H1 (cell line): ENCODE data around the gene IL19. TPM values are rescaled to one million over a fixed set of nuclear protein-coding genes. Genes with fewer than 3 reads are reported as not detected.

Experiments
- CTCF ChIA-PET: fragments of 300-600 bp; sonication (Branson Sonifier 250); formaldehyde crosslinking; loops from one replicate; lab custom pipeline; 2021; ENCODE audit not compliant: partially characterized antibody; lab: Charles Lee
- POLR2A ChIA-PET: fragments of 300-600 bp; sonication (Branson Sonifier 250); formaldehyde crosslinking; loops from one replicate; lab custom pipeline; 2021; ENCODE audit warnings: inconsistent platforms; ENCODE audit not compliant: partially characterized antibody; lab: Charles Lee
- DNase-seq, 2 experiments: peaks; one replicate each; pipeline versions ENCODE4 v3.0.0 to v3.0.0-alpha.2; 2010 to 2022; ENCODE audit warnings: low spot score in 2 of 2, low read depth in 1 of 2, mixed read lengths in 1 of 2
- FAIRE-seq: peaks from 2 replicates; lab custom pipeline; 2011; peaks lifted over from hg19 to GRCh38; lab: Jason Lieb, UNC
- H2AFZ ChIP-seq: 2 replicates; pipeline ENCODE4 v1.8.1; 2012; ENCODE audit warnings: low read length, inconsistent platforms
- H2AK5ac ChIP-seq: 2 replicates; pipeline ENCODE4 v1.6.1; 2013; ENCODE audit warnings: low read depth, low read length
- H2BK120ac ChIP-seq: replicated peaks from 2 replicates; pipeline ENCODE3; 2013; ENCODE audit warnings: low read depth, low read length, inconsistent platforms
- H2BK12ac ChIP-seq: 2 replicates; pipeline ENCODE4 v1.6.1; 2013; ENCODE audit warnings: low read depth, low read length
- H2BK15ac ChIP-seq: 2 replicates; pipeline ENCODE4 v1.6.1; 2013; ENCODE audit warnings: low read length
- H2BK20ac ChIP-seq: 2 replicates; pipeline ENCODE4 v1.6.1; 2013; ENCODE audit warnings: low read length
- H2BK5ac ChIP-seq: 2 replicates; pipeline ENCODE4 v1.6.1; 2013; ENCODE audit warnings: low read depth, low read length
- H3K14ac ChIP-seq: 2 replicates; pipeline ENCODE4 v1.6.1; 2013; ENCODE audit warnings: inconsistent platforms; ENCODE audit not compliant: insufficient read length
- H3K18ac ChIP-seq: 2 replicates; pipeline ENCODE4 v1.6.1; 2013; ENCODE audit warnings: low read length; ENCODE audit errors: extremely low read depth
- H3K23ac ChIP-seq: 2 replicates; pipeline ENCODE4 v1.6.1; 2013; ENCODE audit warnings: inconsistent platforms; ENCODE audit not compliant: insufficient read length
- H3K23me2 ChIP-seq: 2 replicates; pipeline ENCODE4 v1.6.1; 2013; ENCODE audit warnings: low read depth, low read length
- H3K27ac ChIP-seq: 2 replicates; pipeline ENCODE4 v1.6.1; 2011; ENCODE audit warnings: low read depth, low read length, inconsistent platforms
- H3K27me3 ChIP-seq, 4 experiments: replicated peaks in 1 of 4; 1 replicate in 1 of 4; 2 replicates in 3 of 4; pipeline versions ENCODE4 v1.6.1 to v1.8.1; 2011 to 2013; ENCODE audit warnings: low read length in 3 of 4, mild to moderate bottlenecking in 3 of 4, inconsistent platforms in 2 of 4, mixed read lengths in 2 of 4, moderate library complexity in 1 of 4; ENCODE audit not compliant: control insufficient read depth in 3 of 4, insufficient read depth in 3 of 4; ENCODE audit errors: extremely low read depth in 1 of 4
- H3K36me3 ChIP-seq, 4 experiments: 2 replicates each; pipeline versions ENCODE4 v1.6.1 to v1.8.1; 2011 to 2013; ENCODE audit warnings: mild to moderate bottlenecking in 4 of 4, low read length in 3 of 4, moderate library complexity in 2 of 4, control low read depth in 1 of 4, inconsistent platforms in 1 of 4; ENCODE audit not compliant: insufficient read depth in 4 of 4, control insufficient read depth in 2 of 4
- H3K4ac ChIP-seq: replicated peaks from 2 replicates; pipeline ENCODE3; 2013; ENCODE audit warnings: low read length, low read depth, mixed read lengths, inconsistent platforms; ENCODE audit not compliant: insufficient read length
- H3K4me1 ChIP-seq, 4 experiments: replicated peaks in 1 of 4; 1 replicate in 1 of 4; 2 replicates in 3 of 4; pipeline versions ENCODE4 v1.6.1 to v1.8.1; 2011 to 2013; ENCODE audit warnings: low read length in 3 of 4, inconsistent platforms in 2 of 4, mixed read lengths in 1 of 4; ENCODE audit not compliant: insufficient read depth in 4 of 4, control insufficient read depth in 3 of 4
- H3K4me2 ChIP-seq, 2 experiments: 2 replicates each; pipeline versions ENCODE4 v1.6.1 to v1.8.1; 2011 to 2013; ENCODE audit warnings: low read depth in 2 of 2, low read length in 2 of 2, control low read depth in 1 of 2, inconsistent platforms in 1 of 2, mild to moderate bottlenecking in 1 of 2; ENCODE audit not compliant: insufficient read depth in 1 of 2
- H3K4me3 ChIP-seq, 4 experiments: fragments of 200-600, 300-600 bp in 1 of 4; sonication (generic), shearing (Covaris generic), sonication (Bioruptor Twin) in 1 of 4; 2 replicates each; pipeline versions ENCODE4 v1.5.1 to v1.8.1; 2011 to 2016; ENCODE audit warnings: low read length in 4 of 4, low read depth in 3 of 4, control low read depth in 2 of 4, inconsistent platforms in 2 of 4, mild to moderate bottlenecking in 2 of 4, mixed read lengths in 1 of 4, moderate library complexity in 1 of 4; ENCODE audit not compliant: insufficient read depth in 2 of 4; ENCODE audit errors: extremely low read depth in 1 of 4
- H3K56ac ChIP-seq: replicated peaks from 2 replicates; pipeline ENCODE3; 2013; ENCODE audit warnings: low read depth, mild to moderate bottlenecking, mixed read lengths, low read length, inconsistent platforms; ENCODE audit not compliant: insufficient read length
- H3K79me1 ChIP-seq: 2 replicates; pipeline ENCODE4 v1.6.1; 2013; ENCODE audit warnings: low read depth, low read length, control low read depth
- H3K79me2 ChIP-seq, 2 experiments: 2 replicates each; pipeline versions ENCODE4 v1.6.1 to v1.8.1; 2012 to 2013; ENCODE audit warnings: low read length in 2 of 2, mild to moderate bottlenecking in 2 of 2, inconsistent platforms in 1 of 2; ENCODE audit not compliant: insufficient read depth in 2 of 2, control insufficient read depth in 1 of 2
- H3K9ac ChIP-seq, 4 experiments: replicated peaks in 1 of 4; 1 replicate in 1 of 4; 2 replicates in 3 of 4; pipeline versions ENCODE4 v1.6.1 to v1.8.1; 2011 to 2013; ENCODE audit warnings: low read depth in 3 of 4, low read length in 3 of 4, control low read depth in 2 of 4, mild to moderate bottlenecking in 2 of 4, moderate library complexity in 2 of 4, inconsistent platforms in 1 of 4; ENCODE audit errors: extremely low read depth in 1 of 4
- H3K9me3 ChIP-seq, 2 experiments: 2 replicates each; pipeline versions ENCODE4 v1.6.1 to v1.8.1; 2012 to 2013; ENCODE audit warnings: mild to moderate bottlenecking in 2 of 2, moderate library complexity in 2 of 2, control low read depth in 1 of 2, inconsistent platforms in 1 of 2, low read depth in 1 of 2, low read length in 1 of 2, mixed read lengths in 1 of 2; ENCODE audit not compliant: insufficient read depth in 2 of 2
- H4K20me1 ChIP-seq, 2 experiments: replicated peaks in 1 of 2; 2 replicates each; pipeline versions ENCODE3 to v1.8.1; 2011 to 2013; ENCODE audit warnings: inconsistent platforms in 2 of 2, low read length in 2 of 2, mild to moderate bottlenecking in 1 of 2; ENCODE audit not compliant: insufficient read depth in 2 of 2, control insufficient read depth in 1 of 2
- H4K5ac ChIP-seq: 2 replicates; pipeline ENCODE4 v1.6.1; 2013; ENCODE audit warnings: low read length, low read depth, mixed read lengths, inconsistent platforms; ENCODE audit not compliant: insufficient read length
- H4K8ac ChIP-seq: 2 replicates; pipeline ENCODE4 v1.8.0; 2013; ENCODE audit warnings: mild to moderate bottlenecking, moderate library complexity, low read length, inconsistent platforms; ENCODE audit not compliant: insufficient read depth; ENCODE audit errors: extremely low read depth
- H4K91ac ChIP-seq: replicated peaks from 2 replicates; pipeline ENCODE3; 2013; ENCODE audit warnings: low read length, mixed read lengths, inconsistent platforms; ENCODE audit not compliant: insufficient read length
- EGR1 ChIP-seq: IDR thresholded peaks from 2 replicates; pipeline ENCODE4 v1.6.1; 2011; ENCODE audit warnings: low read depth, low read length, borderline replicate concordance
- RFX5 ChIP-seq: IDR thresholded peaks from 2 replicates; pipeline ENCODE4 v1.6.1; 2011; ENCODE audit warnings: low read depth, low read length, improper control_type of control experiment, borderline replicate concordance
- WGBS, 2 experiments: shearing (Covaris generic) in 1 of 2; methylation state at CpG; one replicate each; pipeline versions ENCODE4 v1.1.6 to v1.1.7; 2013 to 2015; ENCODE audit warnings: low lambda C conversion rate in 2 of 2, mixed read lengths in 2 of 2, inconsistent platforms in 1 of 2, low coverage in 1 of 2, missing lambda C conversion rate in 1 of 2; ENCODE audit not compliant: insufficient replicate concordance in 2 of 2, insufficient coverage in 1 of 2, insufficient read length in 1 of 2; ENCODE audit errors: extremely low coverage in 1 of 2, missing lambda C conversion rate in 1 of 2; 5-methylcytosine and 5-hydroxymethylcytosine counted together
- polyA plus RNA-seq, 7 experiments: library from polyadenylated mRNA; depleted of rRNA in 3 of 7; stranded (reverse) in 5 of 7; unstranded in 2 of 7; fragments of >200 nt in 5 of 7; fragments of 200-250 nt in 2 of 7; gene quantifications; 1 replicate in 5 of 7; 2 replicates in 1 of 7; 4 replicates in 1 of 7; pipeline versions ENCODE4 v1.2.1 to v1.2.3, GENCODE V29; 2011 to 2013; ENCODE audit warnings: missing spikeins in 2 of 7, mixed read lengths in 2 of 7
- total RNA-seq: library from RNA; stranded (reverse); fragmentation: NEBNext Ultra II Directional; extraction: Animal tissue kit (Norgen Biotek cat#: 25700); gene quantifications from 2 replicates; pipeline ENCODE4 v1.2.1, GENCODE V29; 2021

IL19 gene
- total and polyA plus RNA-seq, 2 of the 8 experiments (the other 6 are each of a cell fraction or from before 2014, with no cell fraction given): not detected

DNA sequence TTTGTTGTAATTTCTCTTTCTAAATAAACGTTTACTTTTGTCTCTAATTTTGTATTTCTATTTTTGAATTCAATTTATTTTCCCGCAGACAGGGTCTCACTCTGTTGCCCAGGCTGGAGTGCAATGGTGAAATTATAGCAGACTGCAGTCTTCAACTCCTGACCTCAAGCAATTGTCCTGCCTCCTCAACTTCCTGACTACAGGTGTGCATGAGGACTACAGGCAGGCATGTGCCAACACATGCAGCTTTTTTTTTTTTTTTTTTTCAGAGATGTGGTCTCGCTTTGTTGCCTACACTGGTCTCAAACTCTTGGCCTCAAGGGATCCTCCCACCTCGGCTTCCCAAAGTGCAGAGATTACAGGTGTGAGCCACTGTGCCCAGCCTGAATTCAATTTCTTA, 58.2 kb downstream of the IL19 start:
- Histone ChIP-seq H3K9ac (no peak overlapping the region), H2BK20ac (no peak overlapping the region), H3K56ac (no peak overlapping the region), H2AK5ac (no peak overlapping the region), H3K79me1 (no peaks in the 10 kb centered on the region), H3K4ac (no peak overlapping the region), H3K23me2 (no peaks in the 10 kb centered on the region), H4K8ac (no peak overlapping the region), H2BK5ac (no peak overlapping the region), H3K79me2 (no peaks in the 10 kb centered on the region), H3K4me3 (no peak overlapping the region), H3K14ac (no peak overlapping the region), H3K9me3 (no peaks in the 10 kb centered on the region), H3K36me3 (no peaks in the 10 kb centered on the region), H2BK15ac (no peak overlapping the region), H3K27me3 (no peaks in the 10 kb centered on the region), H3K27ac (no peak overlapping the region), H2BK12ac (no peak overlapping the region), H4K5ac (no peak overlapping the region), H3K23ac (no peak overlapping the region), H4K91ac (no peak overlapping the region), H3K18ac (no peak overlapping the region), H2AFZ (no peak overlapping the region), H2BK120ac (no peak overlapping the region), H3K4me2 (no peak overlapping the region), H4K20me1 (no peaks in the 10 kb centered on the region), H3K4me1 (no peaks in the 10 kb centered on the region; a peak in 1 of 7 replicates)
- WGBS, 2 experiments: 80% methylated on average over 2 of the region's 4 CpGs; no CpG with 5 or more reads in 1 of the 2 experiments
- POLR2A ChIA-PET: interaction anchor here (1.1 kb wide), 1 partner anchor 224 kb away, joined by 4 read pairs; no protein-coding TSS in a partner anchor
- DNase-seq: no peak
- TF ChIP-seq EGR1 (no peak), RFX5 (no peak)
- CTCF ChIA-PET: interaction anchor here (0.7 to 2.5 kb wide), 5 partner anchors 19 to 91 kb away, joined by 3 to 7 read pairs (median 3); no protein-coding TSS in a partner anchor
- FAIRE-seq: no peak
